Measurements from ENCODE around the gene THSD7B. TPM values are rescaled to one million over a fixed set of nuclear protein-coding genes. Genes with fewer than 3 reads are reported as not detected.

THSD7B gene
- polyA plus RNA-seq, 1 experiment = not detected

DNA sequence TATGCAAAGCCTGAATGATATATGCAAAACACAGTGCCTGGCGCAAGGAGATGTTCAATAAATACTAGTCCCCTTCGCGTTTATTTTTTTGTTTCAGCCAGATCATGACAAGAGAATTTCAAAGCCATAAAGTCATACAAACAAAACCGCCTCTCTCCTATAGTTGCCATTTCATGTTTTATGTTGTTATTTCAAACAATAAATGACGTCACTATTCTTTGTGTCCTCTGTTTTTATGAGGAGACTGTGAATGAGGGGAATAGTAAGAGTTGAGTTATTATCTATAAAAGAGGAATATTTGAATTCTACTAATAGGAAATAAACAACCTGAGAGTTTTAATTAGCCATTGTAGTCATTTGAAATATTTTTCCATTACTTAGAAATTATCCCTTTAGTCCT is 464.5 kb downstream of the THSD7B start:
- no peak for TF ChIP-seq CTCF (IDR thresholded peaks at IDR 0.05; ENCODE audit: low read depth, low read length)
- Histone ChIP-seq H3K9me3 (ENCODE audit: control insufficient read depth, insufficient read depth, low read length) (peaks cover 15% of the 10 kb centered on the region; the same call in 1 of the 2 replicates), H3K27me3 (ENCODE audit: control insufficient read depth, insufficient read depth, low read length) (no peaks in the 10 kb centered on the region), H3K27ac (ENCODE audit: low read depth, low read length) (no peak overlapping the region), H3K4me3 (ENCODE audit: low read depth, low read length) (no peak overlapping the region)
- DNase-seq (ENCODE audit: low read depth, low spot score) = no peak
- POLR2A ChIA-PET = no interaction called here
- CTCF ChIA-PET = no interaction called here

DNA sequence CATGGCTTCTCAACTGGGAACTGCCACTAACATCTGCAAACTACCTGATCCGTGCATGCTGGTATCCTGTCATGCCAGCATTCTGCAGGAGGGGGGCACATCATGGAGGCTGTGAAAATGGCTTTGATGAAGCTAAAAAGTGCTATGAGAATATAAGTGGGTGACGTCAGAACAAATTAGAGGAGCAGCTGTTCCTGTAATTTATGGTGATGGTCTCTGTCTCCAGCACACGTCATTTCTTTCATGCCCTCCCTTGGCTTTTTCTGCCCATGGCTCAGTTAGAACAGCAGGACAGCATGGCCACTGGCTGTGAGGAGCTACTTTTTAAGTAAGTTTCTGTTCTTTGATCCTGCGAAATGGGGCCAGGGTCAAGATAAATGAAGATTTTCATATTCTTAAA is 466.3 kb downstream of the THSD7B start:
- no peak overlapping the region for H3K4me3 ChIP-seq (ENCODE audit: low read depth, low read length)
- no peaks in the 10 kb centered on the region for H3K27me3 ChIP-seq (ENCODE audit: control insufficient read depth, insufficient read depth, low read length)
- H3K9me3 ChIP-seq (ENCODE audit: control insufficient read depth, insufficient read depth, low read length) = peaks cover 15% of the 10 kb centered on the region; the same call in 1 of the 2 replicates
- ChIA-PET POLR2A (no interaction called here), CTCF (no interaction called here)
- DNase-seq (ENCODE audit: low read depth, low spot score) = no peak
- H3K27ac ChIP-seq (ENCODE audit: low read depth, low read length) = no peak overlapping the region
- no peak for TF ChIP-seq CTCF (IDR thresholded peaks at IDR 0.05; ENCODE audit: low read depth, low read length)

DNA sequence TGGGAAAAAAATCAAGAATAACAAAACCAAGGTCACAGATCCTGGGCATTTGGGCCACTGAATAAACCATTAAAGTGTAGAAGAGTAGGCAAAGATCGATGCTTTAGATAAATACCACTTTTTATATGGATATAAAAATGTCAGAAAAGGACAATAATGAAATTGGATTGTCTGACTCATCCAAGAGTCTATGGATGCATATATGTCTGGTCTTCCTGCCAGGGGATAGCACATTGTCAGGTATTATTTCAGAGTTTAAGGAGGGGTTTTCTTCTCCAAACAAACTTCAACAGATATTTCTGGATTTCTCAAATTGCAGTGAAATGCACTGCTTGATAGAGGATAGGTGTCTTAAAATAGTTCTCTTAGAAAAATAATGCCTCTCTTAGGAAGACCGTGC is 466.7 kb downstream of the THSD7B start:
- ChIA-PET POLR2A (no interaction called here), CTCF (no interaction called here)
- Histone ChIP-seq H3K9me3 (ENCODE audit: control insufficient read depth, insufficient read depth, low read length) (peaks cover 15% of the 10 kb centered on the region; the same call in 1 of the 2 replicates), H3K27me3 (ENCODE audit: control insufficient read depth, insufficient read depth, low read length) (no peaks in the 10 kb centered on the region), H3K4me3 (ENCODE audit: low read depth, low read length) (no peak overlapping the region), H3K27ac (ENCODE audit: low read depth, low read length) (no peak overlapping the region)
- TF ChIP-seq CTCF (IDR thresholded peaks at IDR 0.05; ENCODE audit: low read depth, low read length) = no peak
- DNase-seq (ENCODE audit: low read depth, low spot score) = no peak

GRCh38 chr2:137233091-137233490 is 467.7 kb downstream of the THSD7B start:
- H3K4me3 ChIP-seq (ENCODE audit: low read depth, low read length) = no peak overlapping the region
- POLR2A ChIA-PET = no interaction called here
- CTCF ChIA-PET = no interaction called here
- DNase-seq (ENCODE audit: low read depth, low spot score) = no peak
- H3K9me3 ChIP-seq (ENCODE audit: control insufficient read depth, insufficient read depth, low read length) = peaks cover 15% of the 10 kb centered on the region; the same call in 1 of the 2 replicates
- no peaks in the 10 kb centered on the region for H3K27me3 ChIP-seq (ENCODE audit: control insufficient read depth, insufficient read depth, low read length)
- H3K27ac ChIP-seq (ENCODE audit: low read depth, low read length) = no peak overlapping the region
- no peak for TF ChIP-seq CTCF (IDR thresholded peaks at IDR 0.05; ENCODE audit: low read depth, low read length)

- CTCF ChIA-PET = no interaction called here
- DNase-seq (ENCODE audit: low read depth, low spot score) = no peak
- Histone ChIP-seq H3K27me3 (ENCODE audit: control insufficient read depth, insufficient read depth, low read length) (no peaks in the 10 kb centered on the region), H3K4me3 (ENCODE audit: low read depth, low read length) (no peak overlapping the region), H3K9me3 (ENCODE audit: control insufficient read depth, insufficient read depth, low read length) (peaks cover 15% of the 10 kb centered on the region), H3K27ac (ENCODE audit: low read depth, low read length) (no peak overlapping the region)
- TF ChIP-seq CTCF (IDR thresholded peaks at IDR 0.05; ENCODE audit: low read depth, low read length) = no peak
- POLR2A ChIA-PET = no interaction called here
These were observed 471.7 kb downstream of the THSD7B start for GRCh38 chr2:137237055-137237454.

Measured in AG04450 (cell line).